A673 (cell line): ENCODE results near the gene ZSCAN5A.

Experiments
- EZH2 ChIP-seq: fragments of 200-600 bp; sonication (generic); IDR thresholded peaks from 2 replicates; pipeline ENCODE4 v1.6.1; 2017; ENCODE audit warnings: borderline replicate concordance, low read depth, mild to moderate bottlenecking, mixed read lengths, antibody characterized with exemption, low read length; ENCODE audit not compliant: poor library complexity, severe bottlenecking
- TF ChIP-seq, protein P1 (sequence below): fragments of 300-800, 200-600 bp; sonication (generic); conservative IDR thresholded peaks from 2 replicates; pipeline ENCODE4 v1.5.1; 2017; ENCODE audit warnings: low read depth, mild to moderate bottlenecking, antibody characterized with exemption, low read length, moderate library complexity, mixed read lengths

GRCh38 chr19:56294549-56294948 lies 20.1 kb downstream of the ZSCAN5A start:
- TF ChIP-seq, protein P1, sequence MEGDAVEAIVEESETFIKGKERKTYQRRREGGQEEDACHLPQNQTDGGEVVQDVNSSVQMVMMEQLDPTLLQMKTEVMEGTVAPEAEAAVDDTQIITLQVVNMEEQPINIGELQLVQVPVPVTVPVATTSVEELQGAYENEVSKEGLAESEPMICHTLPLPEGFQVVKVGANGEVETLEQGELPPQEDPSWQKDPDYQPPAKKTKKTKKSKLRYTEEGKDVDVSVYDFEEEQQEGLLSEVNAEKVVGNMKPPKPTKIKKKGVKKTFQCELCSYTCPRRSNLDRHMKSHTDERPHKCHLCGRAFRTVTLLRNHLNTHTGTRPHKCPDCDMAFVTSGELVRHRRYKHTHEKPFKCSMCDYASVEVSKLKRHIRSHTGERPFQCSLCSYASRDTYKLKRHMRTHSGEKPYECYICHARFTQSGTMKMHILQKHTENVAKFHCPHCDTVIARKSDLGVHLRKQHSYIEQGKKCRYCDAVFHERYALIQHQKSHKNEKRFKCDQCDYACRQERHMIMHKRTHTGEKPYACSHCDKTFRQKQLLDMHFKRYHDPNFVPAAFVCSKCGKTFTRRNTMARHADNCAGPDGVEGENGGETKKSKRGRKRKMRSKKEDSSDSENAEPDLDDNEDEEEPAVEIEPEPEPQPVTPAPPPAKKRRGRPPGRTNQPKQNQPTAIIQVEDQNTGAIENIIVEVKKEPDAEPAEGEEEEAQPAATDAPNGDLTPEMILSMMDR = no peak
- no peak for TF ChIP-seq EZH2
